Stomach (tissue), 9 donors: ENCODE data around the gene GRB2. TPM values are rescaled to one million over a fixed set of nuclear protein-coding genes. Genes with fewer than 3 reads are reported as not detected.

Experiments used
- DNase-seq, 2 donors: peaks; one replicate each; pipeline versions ENCODE4 v3.0.0 to v3.0.0-alpha.2; 2013 to 2019
- H3K27ac ChIP-seq, 5 donors: fragments of 200-600 bp in 4 of 5; sonication (generic) in 4 of 5; one replicate each; pipeline ENCODE4 v1.5.1; 2013 to 2019; ENCODE audit warnings: mild to moderate bottlenecking in 1 of 5, moderate library complexity in 1 of 5
- H3K27me3 ChIP-seq, 3 donors: fragments of 200-600 bp; sonication (generic); one replicate each; pipeline ENCODE4 v1.5.1; 2017 to 2019; ENCODE audit warnings: mixed run types in 1 of 3
- H3K36me3 ChIP-seq, 4 donors: fragments of 200-600 bp; sonication (generic); 1 replicate in 3 of 4; 2 replicates in 1 of 4; pipeline ENCODE4 v1.5.1; 2016 to 2019
- H3K4me1 ChIP-seq, 4 donors: fragments of 200-600 bp; sonication (generic); one replicate each; pipeline ENCODE4 v1.5.1; 2016 to 2019
- H3K4me3 ChIP-seq, 4 donors: fragments of 200-600 bp; sonication (generic) in 3 of 4; one replicate each; pipeline ENCODE4 v1.5.1; 2016 to 2019; ENCODE audit warnings: mild to moderate bottlenecking in 1 of 4
- H3K9me3 ChIP-seq, 4 donors: fragments of 200-600 bp; sonication (generic); one replicate each; pipeline ENCODE4 v1.5.1; 2016 to 2019
- CTCF ChIP-seq, 7 experiments: fragments of 450-650 bp in 4 of 7; fragments of 200-600 bp in 3 of 7; sonication (generic) in 3 of 7; IDR thresholded peaks; one replicate each; pipeline ENCODE4 v1.5.1; 2016 to 2019; ENCODE audit warnings: antibody characterized with exemption in 7 of 7, control low read depth in 2 of 7, mild to moderate bottlenecking in 1 of 7
- EP300 ChIP-seq: sonication (generic); formaldehyde crosslinking; IDR thresholded peaks from one replicate; pipeline ENCODE4 v1.6.1; 2017; ENCODE audit warnings: antibody characterized with exemption
- POLR2A ChIP-seq, 4 donors: fragments of 450-650 bp; IDR thresholded peaks; one replicate each; pipeline ENCODE4 v1.6.1; 2016; ENCODE audit warnings: antibody characterized with exemption in 4 of 4, control low read depth in 2 of 4, mild to moderate bottlenecking in 1 of 4, moderate library complexity in 1 of 4
- POLR2AphosphoS5 ChIP-seq, 3 donors: sonication (generic); formaldehyde crosslinking; IDR thresholded peaks; one replicate each; pipeline ENCODE4 v1.6.1; 2016; ENCODE audit warnings: antibody characterized with exemption in 3 of 3
- WGBS, 5 donors: extraction: QIAGEN DNeasy Blood & Tissue Kit in 3 of 5; methylation state at CpG; one replicate each; pipeline versions ENCODE4 v1.1.5 to v1.1.7; 2013 to 2018; 5-methylcytosine and 5-hydroxymethylcytosine counted together
- intact Hi-C: fragments of 100-400 bp; cut with DNase I; formaldehyde crosslinking; loops from one replicate; pipeline ENCODE4 v1.15.1; 2023; ENCODE audit warnings: low total_unique reads
- polyA plus RNA-seq, 3 donors: library from polyadenylated mRNA; stranded (reverse); fragments of 200-250 nt; gene quantifications; one replicate each; pipeline ENCODE4 v1.2.3, GENCODE V29; 2013
- total RNA-seq, 5 donors: library from RNA; depleted of rRNA; stranded (reverse); fragments of >200 nt; gene quantifications; one replicate each; pipeline versions ENCODE4 v1.1.0 to v1.2.3, GENCODE V29; 2014 to 2016
- donor health status: healthy with polysubstance abuse.
- donor health status: Bipolar disorder and iron deficiency.
- donor health status: healthy.

The GRB2 gene
- total and polyA plus RNA-seq, 8 donors = 32.5 to 488 (median 96.6) TPM

- Histone ChIP-seq H3K27me3 (no peaks in the 10 kb centered on the region), H3K27ac (no peak overlapping the region), H3K4me1 (peaks cover 0 to 31% (median 10%) of the 10 kb centered on the region in 4 donors), H3K36me3 (no peaks in the 10 kb centered on the region), H3K9me3 (no peaks in the 10 kb centered on the region), H3K4me3 (no peak overlapping the region)
- TF ChIP-seq EP300 (no peak), POLR2AphosphoS5 (IDR thresholded peaks at IDR 0.05) (no peak), POLR2A (IDR thresholded peaks at IDR 0.05) (no peak), CTCF (IDR thresholded peaks at IDR 0.05) (no peak)
- 64 to 74% (median 71%) methylated on average over 6 of the region's 6 CpGs for WGBS, 5 donors
- intact Hi-C loops = loop anchor here (10.0 kb wide), 1 partner anchor 72 kb away; no protein-coding TSS in a partner anchor
- no peak for DNase-seq
Measured at GRCh38 chr17:75433218-75433783, 27.8 kb upstream of the GRB2 start.

GRCh38 chr17:75430159-75430974, 24.9 kb upstream of the GRB2 start:
- no peaks in the 10 kb centered on the region for H3K36me3 ChIP-seq
- H3K9me3 ChIP-seq = no peaks in the 10 kb centered on the region
- peaks cover 7 to 36% (median 18%) of the 10 kb centered on the region in 4 donors for H3K4me1 ChIP-seq
- no peak overlapping the region for H3K4me3 ChIP-seq
- no peaks in the 10 kb centered on the region for H3K27me3 ChIP-seq
- H3K27ac ChIP-seq = peak overlapping the region in 3 of 5 donors; percentile 46 to 73 (median 46)
- TF ChIP-seq CTCF (IDR thresholded peaks at IDR 0.05) (no peak), POLR2AphosphoS5 (IDR thresholded peaks at IDR 0.05) (no peak), EP300 (no peak), POLR2A (IDR thresholded peaks at IDR 0.05) (no peak)
- DNase-seq = peak in 1 of 2 donors; percentile 58
- 30 to 43% (median 37%) methylated on average over 11 of the region's 11 CpGs for WGBS, 5 donors
- intact Hi-C loops = loop anchor here (10.0 kb wide), 1 partner anchor 74 kb away; no protein-coding TSS in a partner anchor

- no peak overlapping the region for H3K4me3 ChIP-seq
- H3K9me3 ChIP-seq = no peaks in the 10 kb centered on the region
- TF ChIP-seq POLR2AphosphoS5 (IDR thresholded peaks at IDR 0.05) = no peak
- no peak for TF ChIP-seq EP300
- TF ChIP-seq CTCF (IDR thresholded peaks at IDR 0.05) = no peak
- no peak for TF ChIP-seq POLR2A (IDR thresholded peaks at IDR 0.05)
- H3K27me3 ChIP-seq = no peaks in the 10 kb centered on the region
- 67 to 81% (median 75%) methylated on average over 17 of the region's 17 CpGs for WGBS, 5 donors
- H3K27ac ChIP-seq = peak overlapping the region; percentile 44 to 73 (median 68)
- intact Hi-C loops = loop anchor here (10.0 kb wide), 1 partner anchor 166 kb away; no protein-coding TSS in a partner anchor
- DNase-seq = peak in 1 of 2 donors; percentile 73
- H3K4me1 ChIP-seq = peaks cover 7 to 29% (median 18%) of the 10 kb centered on the region in 4 donors
- H3K36me3 ChIP-seq = no peaks in the 10 kb centered on the region
Measured at GRCh38 chr17:75428543-75429469, 23.3 kb upstream of the GRB2 start.

- no peak overlapping the region for H3K4me3 ChIP-seq
- no peak for DNase-seq
- H3K4me1 ChIP-seq = no peaks in the 10 kb centered on the region
- peaks cover 0 to 7% (median 0%) of the 10 kb centered on the region in 3 donors for H3K27me3 ChIP-seq
- no peaks in the 10 kb centered on the region for H3K36me3 ChIP-seq
- no peaks in the 10 kb centered on the region for H3K9me3 ChIP-seq
- intact Hi-C loops = no loop called here
- TF ChIP-seq CTCF (IDR thresholded peaks at IDR 0.05) (no peak), POLR2AphosphoS5 (IDR thresholded peaks at IDR 0.05) (no peak), EP300 (no peak), POLR2A (IDR thresholded peaks at IDR 0.05) (no peak)
- H3K27ac ChIP-seq = no peak overlapping the region
- 65 to 81% (median 74%) methylated on average over 5 of the region's 5 CpGs for WGBS, 5 donors
Measured at GRCh38 chr17:75418531-75418930, 13.1 kb upstream of the GRB2 start.
